MCF 10A (cell line): ENCODE data around the gene ARHGEF19. TPM values are rescaled to one million over a fixed set of nuclear protein-coding genes. Genes with fewer than 3 reads are reported as not detected.

Experiments
- BruUV-seq: library from RNA; stranded (reverse); fragments of 400-500 nt; replicated peaks from 2 replicates; lab custom pipeline; 2021; lab: Mats Ljungman, UMichigan
- CTCF ChIA-PET: fragments of 300-600 bp; sonication (Branson Sonifier 250); formaldehyde crosslinking; extraction: SDS; loops from one replicate; lab custom pipeline; 2021; ENCODE audit warnings: antibody characterized with exemption, inconsistent platforms; lab: Yijun Ruan, JAX
- POLR2A ChIA-PET: fragments of 300-600, 350-650 bp; sonication (Branson Sonifier 250); formaldehyde crosslinking; extraction: SDS; loops from one replicate; lab custom pipeline; 2020; ENCODE audit warnings: antibody characterized with exemption, inconsistent platforms; lab: Yijun Ruan, JAX
- DNase-seq: peaks from one replicate; pipeline ENCODE4 v3.0.0-alpha.2; 2018; ENCODE audit not compliant: unreplicated experiment
- H3K27ac Mint-ChIP-seq: one replicate; pipeline ENCODE4 v1.8.0; 2022; ENCODE audit warnings: mild to moderate bottlenecking, low read depth, mixed read lengths; ENCODE audit not compliant: unreplicated experiment
- H3K27me3 Mint-ChIP-seq: one replicate; pipeline ENCODE4 v1.8.0; 2022; ENCODE audit warnings: mixed read lengths; ENCODE audit not compliant: insufficient read depth, unreplicated experiment
- H3K36me3 Mint-ChIP-seq: one replicate; pipeline ENCODE4 v1.8.0; 2022; ENCODE audit warnings: mild to moderate bottlenecking, moderate library complexity, mixed read lengths; ENCODE audit not compliant: insufficient read depth, unreplicated experiment
- H3K4me1 Mint-ChIP-seq: one replicate; pipeline ENCODE4 v1.8.0; 2022; ENCODE audit warnings: mixed read lengths; ENCODE audit not compliant: insufficient read depth, unreplicated experiment
- H3K4me3 Mint-ChIP-seq: one replicate; pipeline ENCODE4 v1.8.0; 2022; ENCODE audit warnings: mild to moderate bottlenecking, moderate library complexity, mixed read lengths; ENCODE audit not compliant: unreplicated experiment
- H3K9me3 Mint-ChIP-seq: one replicate; pipeline ENCODE4 v1.8.0; 2022; ENCODE audit warnings: mixed read lengths; ENCODE audit not compliant: unreplicated experiment
- CTCF ChIP-seq: fragments of 200-600 bp; IDR thresholded peaks from one replicate; pipeline ENCODE4 v1.8.0; 2022; ENCODE audit warnings: antibody characterized with exemption, mild to moderate bottlenecking; ENCODE audit not compliant: unreplicated experiment
- intact Hi-C: fragments of 100-400 bp; cut with micrococcal nuclease; formaldehyde crosslinking; loops from 2 replicates; pipeline ENCODE4 v1.14.1; 2022
- total RNA-seq: library from RNA; stranded (reverse); gene quantifications from 2 replicates; pipeline ENCODE4 v1.2.3, GENCODE V29; 2022

Gene ARHGEF19
- total RNA-seq, 1 experiment from 2014 or later, result 1.9 TPM

- Mint-ChIP-seq H3K4me1 (peaks cover 29% of the 10 kb centered on the region), H3K9me3 (no peaks in the 10 kb centered on the region), H3K4me3 (peak overlapping the region; percentile 87), H3K36me3 (peaks cover 25% of the 10 kb centered on the region), H3K27me3 (no peaks in the 10 kb centered on the region), H3K27ac (peak overlapping the region; percentile 84)
- intact Hi-C loops, result no loop called here
- CTCF ChIA-PET, result interaction anchor here (0.9 to 15.2 kb wide), 3 partner anchors 24 to 78 kb away, joined by 3 to 156 read pairs (median 4); no protein-coding TSS in a partner anchor
- POLR2A ChIA-PET, result interaction anchor here (0.6 to 6.5 kb wide), 8 partner anchors 12 to 757 kb away, joined by 3 to 153 read pairs (median 38); no protein-coding TSS in a partner anchor
- no peak for DNase-seq
- BruUV-seq, result no TSS peak
- TF ChIP-seq CTCF, result no peak
Observed at GRCh38 chr1:16158025-16158424, 54.4 kb downstream of the ARHGEF19 start.

- ChIA-PET CTCF (interaction anchor here (0.8 to 15.2 kb wide), 4 partner anchors 13 to 76 kb away, joined by 3 to 156 read pairs (median 8); no protein-coding TSS in a partner anchor), POLR2A (interaction anchor here (0.6 to 6.5 kb wide), 17 partner anchors 8 to 756 kb away, joined by 3 to 153 read pairs (median 6); no protein-coding TSS in a partner anchor)
- no TSS peak for BruUV-seq
- Mint-ChIP-seq H3K36me3 (peaks cover 25% of the 10 kb centered on the region), H3K27me3 (no peaks in the 10 kb centered on the region), H3K4me3 (peak overlapping the region; percentile 87), H3K4me1 (peaks cover 31% of the 10 kb centered on the region), H3K27ac (peak overlapping the region; percentile 63), H3K9me3 (no peaks in the 10 kb centered on the region)
- peak; percentile 80 for DNase-seq
- TF ChIP-seq CTCF, result no peak
- intact Hi-C loops, result loop anchor here (1.0 kb wide), 3 partner anchors 12 to 30 kb away; no protein-coding TSS in a partner anchor
Observed at GRCh38 chr1:16156848-16157495, 55.5 kb downstream of the ARHGEF19 start.

- BruUV-seq, result TSS peak; percentile 44
- no peaks in the 10 kb centered on the region for H3K9me3 Mint-ChIP-seq
- peaks cover 42% of the 10 kb centered on the region for H3K4me1 Mint-ChIP-seq
- CTCF ChIA-PET, result interaction anchor here (0.5 to 15.2 kb wide), 10 partner anchors 11 to 364 kb away, joined by 3 to 156 read pairs (median 4); no protein-coding TSS in a partner anchor
- no peaks in the 10 kb centered on the region for H3K27me3 Mint-ChIP-seq
- peak within 1 kb of the TSS; percentile 63 for H3K27ac Mint-ChIP-seq
- POLR2A ChIA-PET, result interaction anchor here (0.7 to 6.5 kb wide), 23 partner anchors 9 to 468 kb away, joined by 3 to 153 read pairs (median 6); partner anchors contain the start of gene CPLANE2
- H3K36me3 Mint-ChIP-seq, result peaks cover 23% of the 10 kb centered on the region
- H3K4me3 Mint-ChIP-seq, result peak within 1 kb of the TSS; percentile 87
- TF ChIP-seq CTCF, result no peak
- intact Hi-C loops, result loop anchor here (1.0 kb wide), 3 partner anchors 10 to 32 kb away; no protein-coding TSS in a partner anchor
- peak; percentile 96 for DNase-seq
Observed at GRCh38 chr1:16155537-16156410, 56.7 kb downstream of the ARHGEF19 start, which contains the start of gene EPHA2. EPHA2 (minus strand) TSS chr1:16156069; CDS start chr1:16155932, 137 bp downstream.
